ENCODE data around the gene TRO.

DNA sequence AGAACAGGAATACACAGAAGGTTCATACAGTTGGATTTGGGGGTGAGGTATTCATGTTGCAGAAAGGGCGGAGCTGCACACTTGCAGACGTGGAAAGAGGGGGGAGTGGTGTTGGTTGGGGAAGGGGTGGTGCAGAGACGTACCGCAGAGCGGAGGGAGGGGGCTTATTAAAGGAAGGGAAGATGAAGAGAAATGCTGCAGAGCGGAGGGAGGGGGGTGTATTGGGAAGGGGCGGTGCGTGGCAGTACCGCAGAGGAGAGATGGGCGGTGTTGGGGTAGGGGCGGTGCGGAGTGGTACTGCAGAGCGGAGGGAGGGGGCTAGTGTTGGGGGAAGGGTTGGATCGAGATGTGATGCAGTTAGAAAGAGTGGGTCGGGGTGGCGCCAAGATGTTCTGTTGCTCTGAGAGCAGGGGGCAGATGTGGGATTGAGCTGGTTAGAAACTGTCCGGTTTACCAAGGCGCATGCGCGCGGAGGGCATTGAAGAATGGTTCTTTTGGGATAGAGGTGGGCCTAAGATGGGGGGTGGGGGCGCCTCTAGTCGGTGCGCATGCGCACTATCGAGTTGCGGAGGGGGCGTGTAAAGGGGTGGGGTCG, 900 bp downstream of the TRO start:
- TF ChIP-seq, protein P1, sequence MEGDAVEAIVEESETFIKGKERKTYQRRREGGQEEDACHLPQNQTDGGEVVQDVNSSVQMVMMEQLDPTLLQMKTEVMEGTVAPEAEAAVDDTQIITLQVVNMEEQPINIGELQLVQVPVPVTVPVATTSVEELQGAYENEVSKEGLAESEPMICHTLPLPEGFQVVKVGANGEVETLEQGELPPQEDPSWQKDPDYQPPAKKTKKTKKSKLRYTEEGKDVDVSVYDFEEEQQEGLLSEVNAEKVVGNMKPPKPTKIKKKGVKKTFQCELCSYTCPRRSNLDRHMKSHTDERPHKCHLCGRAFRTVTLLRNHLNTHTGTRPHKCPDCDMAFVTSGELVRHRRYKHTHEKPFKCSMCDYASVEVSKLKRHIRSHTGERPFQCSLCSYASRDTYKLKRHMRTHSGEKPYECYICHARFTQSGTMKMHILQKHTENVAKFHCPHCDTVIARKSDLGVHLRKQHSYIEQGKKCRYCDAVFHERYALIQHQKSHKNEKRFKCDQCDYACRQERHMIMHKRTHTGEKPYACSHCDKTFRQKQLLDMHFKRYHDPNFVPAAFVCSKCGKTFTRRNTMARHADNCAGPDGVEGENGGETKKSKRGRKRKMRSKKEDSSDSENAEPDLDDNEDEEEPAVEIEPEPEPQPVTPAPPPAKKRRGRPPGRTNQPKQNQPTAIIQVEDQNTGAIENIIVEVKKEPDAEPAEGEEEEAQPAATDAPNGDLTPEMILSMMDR (IDR thresholded peaks at IDR 0.05), result no peak
- no peak for TF ChIP-seq EZH2 (IDR thresholded peaks at IDR 0.05; ENCODE audit: borderline replicate concordance, insufficient read depth, low read depth, low read length, poor library complexity, severe bottlenecking)

Data from B cell (primary cell).